Measurements from ENCODE around the gene GRIK5. TPM values are rescaled to one million over a fixed set of nuclear protein-coding genes. Genes with fewer than 3 reads are reported as not detected.

GRIK5 gene
- polyA plus RNA-seq, 1 donor from 2014 or later = 22.4 TPM

- no peak overlapping the region for H3K27ac ChIP-seq (ENCODE audit: low read length)
- no peaks in the 10 kb centered on the region for H3K27me3 ChIP-seq (ENCODE audit: insufficient read depth, low read depth, low read length)
- H3K4me2 ChIP-seq (ENCODE audit: low read length) = no peak overlapping the region
- peaks cover 6% of the 10 kb centered on the region for H3K36me3 ChIP-seq (ENCODE audit: insufficient read depth, low read length)
- no peak overlapping the region for H3K4me3 ChIP-seq (ENCODE audit: low read length)
- no peaks in the 10 kb centered on the region for H3K9me3 ChIP-seq (ENCODE audit: low read length)
- no peak for TF ChIP-seq TAF1 (IDR thresholded peaks at IDR 0.05; ENCODE audit: low read depth)
- TF ChIP-seq SMC3 (conservative IDR thresholded peaks at IDR 0.05; ENCODE audit: poor library complexity) = no peak
- TF ChIP-seq MXI1 (conservative IDR thresholded peaks at IDR 0.05; ENCODE audit: poor library complexity, severe bottlenecking) = no peak
- TF ChIP-seq EZH2 (IDR thresholded peaks at IDR 0.05; ENCODE audit: borderline replicate concordance, insufficient read depth, low read length, poor library complexity, severe bottlenecking) = no peak
- no peak for TF ChIP-seq RAD21 (conservative IDR thresholded peaks at IDR 0.05)
- TF ChIP-seq CTCF (IDR thresholded peaks at IDR 0.05; ENCODE audit: poor library complexity, severe bottlenecking) = no peak
- no peak for TF ChIP-seq POLR2AphosphoS5 (IDR thresholded peaks at IDR 0.05)
- TF ChIP-seq REST (IDR thresholded peaks at IDR 0.05; ENCODE audit: borderline replicate concordance) = no peak
- no peak for TF ChIP-seq EP300 (conservative IDR thresholded peaks at IDR 0.05; ENCODE audit: poor library complexity, severe bottlenecking)
- H4K20me1 ChIP-seq (ENCODE audit: insufficient read depth) = no peaks in the 10 kb centered on the region
- no peaks in the 10 kb centered on the region for H3K9me2 ChIP-seq (ENCODE audit: insufficient read depth, low read length)
- H3F3A ChIP-seq (ENCODE audit: insufficient read depth, low read length, poor library complexity, severe bottlenecking) = no peaks in the 10 kb centered on the region
- no peak overlapping the region for H2AFZ ChIP-seq (ENCODE audit: low read depth, low read length)
- no peaks in the 10 kb centered on the region for H3K79me2 ChIP-seq (replicated peaks; ENCODE audit: insufficient read depth, low read length)
- no peak overlapping the region for H3K9ac ChIP-seq (ENCODE audit: low read length)
These were observed 17.7 kb downstream of the GRIK5 start for GRCh38 chr19:42052241-42052863.

- H3F3A ChIP-seq (ENCODE audit: insufficient read depth, low read length, poor library complexity, severe bottlenecking) = no peaks in the 10 kb centered on the region
- no peaks in the 10 kb centered on the region for H3K9me3 ChIP-seq (ENCODE audit: low read length)
- TF ChIP-seq MXI1 (conservative IDR thresholded peaks at IDR 0.05; ENCODE audit: poor library complexity, severe bottlenecking) (no peak), EP300 (conservative IDR thresholded peaks at IDR 0.05; ENCODE audit: poor library complexity, severe bottlenecking) (no peak), POLR2AphosphoS5 (IDR thresholded peaks at IDR 0.05) (no peak), EZH2 (IDR thresholded peaks at IDR 0.05; ENCODE audit: borderline replicate concordance, insufficient read depth, low read length, poor library complexity, severe bottlenecking) (no peak), CTCF (IDR thresholded peaks at IDR 0.05; ENCODE audit: poor library complexity, severe bottlenecking) (no peak), TAF1 (IDR thresholded peaks at IDR 0.05; ENCODE audit: low read depth) (no peak), SMC3 (conservative IDR thresholded peaks at IDR 0.05; ENCODE audit: poor library complexity) (no peak), REST (IDR thresholded peaks at IDR 0.05; ENCODE audit: borderline replicate concordance) (no peak), RAD21 (conservative IDR thresholded peaks at IDR 0.05) (no peak)
- no peak overlapping the region for H2AFZ ChIP-seq (ENCODE audit: low read depth, low read length)
- no peaks in the 10 kb centered on the region for H3K79me2 ChIP-seq (replicated peaks; ENCODE audit: insufficient read depth, low read length)
- H3K9me2 ChIP-seq (ENCODE audit: insufficient read depth, low read length) = no peaks in the 10 kb centered on the region
- no peaks in the 10 kb centered on the region for H3K27me3 ChIP-seq (ENCODE audit: insufficient read depth, low read depth, low read length)
- H3K4me2 ChIP-seq (ENCODE audit: low read length) = no peak overlapping the region
- no peak overlapping the region for H3K9ac ChIP-seq (ENCODE audit: low read length)
- no peak overlapping the region for H3K27ac ChIP-seq (ENCODE audit: low read length)
- no peaks in the 10 kb centered on the region for H4K20me1 ChIP-seq (ENCODE audit: insufficient read depth)
- no peak overlapping the region for H3K4me3 ChIP-seq (ENCODE audit: low read length)
- peaks cover 4% of the 10 kb centered on the region for H3K36me3 ChIP-seq (ENCODE audit: insufficient read depth, low read length)
These were observed 18.6 kb downstream of the GRIK5 start for GRCh38 chr19:42051166-42052115.
